CD1c-positive myeloid dendritic cell (primary cell): ENCODE results near the gene SERGEF.

Experiments used
- DNase-seq: peaks from one replicate; pipeline ENCODE4 v3.0.0-alpha.2; 2016; ENCODE audit errors: extremely low spot score

The SERGEF gene

DNA sequence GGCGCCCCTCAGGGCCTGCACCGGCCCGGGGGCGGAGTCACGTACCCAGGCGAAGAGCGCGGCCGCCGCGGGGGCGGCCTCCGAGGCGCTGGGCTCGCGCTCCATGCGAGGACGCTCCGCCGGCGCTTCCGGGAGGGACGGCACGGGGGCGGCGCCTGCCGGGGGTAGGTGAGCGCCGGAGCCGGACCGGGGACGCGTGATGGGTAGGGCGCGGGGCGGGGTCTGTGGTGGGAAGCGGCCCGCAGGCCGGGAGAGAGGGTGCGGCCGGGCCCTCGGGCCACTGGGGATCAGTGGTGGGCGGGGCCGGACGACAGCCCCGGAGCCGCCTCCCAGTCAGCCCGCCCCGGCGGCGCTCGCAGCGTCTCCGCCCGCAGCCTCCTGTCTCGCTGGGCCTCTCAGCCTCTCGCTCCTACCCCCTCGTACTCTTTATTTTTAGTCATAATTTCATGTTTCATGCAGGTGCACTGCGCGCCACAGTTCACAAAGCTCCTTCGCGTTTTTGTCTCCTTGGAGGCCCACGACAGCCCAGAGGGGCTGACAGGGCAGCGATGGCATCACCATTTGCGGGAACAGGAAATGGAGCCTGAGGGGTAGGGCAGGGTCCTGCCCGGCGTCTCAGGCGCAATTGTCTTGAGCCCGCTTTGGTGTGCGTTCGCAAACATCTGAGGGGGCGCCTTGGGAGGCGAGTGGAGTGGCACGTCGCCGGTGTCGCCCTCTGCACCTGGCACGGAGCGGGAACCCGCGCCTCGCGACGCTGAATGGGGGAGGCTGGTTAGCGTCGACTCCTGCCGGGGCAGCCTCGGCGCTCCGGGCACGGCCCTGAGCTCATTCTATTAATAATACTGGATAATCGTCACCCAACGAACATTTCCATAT is at the start of gene SERGEF:
Gene SERGEF, minus strand, starts transcription at position 142 of the 876 bp plus-strand sequence. Its CDS starts 37 bp downstream, at position 105.
- peak; percentile 95 for DNase-seq

- DNase-seq, result no peak
Observed at GRCh38 chr11:18061351-18061750, 48.5 kb upstream of the SERGEF start.

DNA sequence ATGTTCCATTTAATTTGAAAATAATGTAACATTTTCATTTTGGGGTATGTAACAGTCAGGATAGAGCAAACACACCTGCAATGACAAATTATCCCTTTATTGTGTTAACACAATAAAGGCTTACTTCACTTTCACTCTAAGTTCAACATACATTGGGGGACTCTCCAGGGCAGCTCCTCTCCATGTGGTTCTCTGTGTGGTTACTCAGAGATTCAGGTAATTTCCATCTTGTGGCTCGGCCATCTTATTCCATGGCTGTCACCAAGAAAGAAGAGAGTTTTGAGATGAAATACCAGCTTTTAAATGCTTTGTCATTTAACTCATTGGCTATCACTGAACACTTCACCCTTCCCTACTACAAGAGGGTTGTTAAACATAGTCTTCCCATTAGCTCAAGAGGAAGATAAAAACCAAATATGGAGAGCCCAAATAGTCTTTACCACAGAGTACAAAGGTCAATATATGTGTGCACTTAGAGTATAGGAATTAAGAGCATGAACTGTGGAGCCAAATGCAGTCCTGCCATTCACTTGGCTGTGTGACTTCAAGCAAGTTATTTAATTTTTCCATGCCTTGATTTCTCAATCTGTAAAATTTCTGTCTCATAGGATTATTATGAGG is 43.8 kb upstream of the SERGEF start:
- no peak for DNase-seq

DNA sequence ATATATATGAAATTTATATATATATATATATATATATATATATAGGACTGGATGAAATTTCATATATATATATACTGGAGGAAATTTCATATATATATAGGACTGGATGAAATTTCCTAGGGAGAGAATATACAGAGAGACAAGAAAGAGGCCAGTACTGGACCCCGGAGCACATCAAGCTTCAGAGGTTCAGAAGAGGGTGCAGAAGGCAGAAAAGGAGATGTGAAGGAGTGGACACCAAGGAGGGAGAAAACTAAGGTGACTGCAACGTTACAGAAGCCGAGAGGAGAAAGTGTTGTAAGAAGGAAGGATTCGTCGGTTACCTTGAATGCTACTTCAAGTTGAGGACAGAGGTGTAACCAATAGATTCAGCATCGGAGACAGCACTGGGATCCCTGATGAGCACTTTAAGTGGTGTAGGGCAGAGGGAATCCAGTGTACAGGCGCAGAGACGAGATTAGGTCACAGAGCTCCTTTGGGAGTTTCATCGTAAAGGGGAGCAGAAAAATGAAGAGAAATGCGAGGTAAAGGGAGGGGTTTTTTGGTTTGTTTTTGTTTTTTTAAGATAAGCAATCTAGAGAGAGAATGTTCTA is 41.8 kb upstream of the SERGEF start:
- DNase-seq, result no peak

GRCh38 chr11:18050848-18051247 is 38.0 kb upstream of the SERGEF start:
- peak; percentile 14 for DNase-seq

DNA sequence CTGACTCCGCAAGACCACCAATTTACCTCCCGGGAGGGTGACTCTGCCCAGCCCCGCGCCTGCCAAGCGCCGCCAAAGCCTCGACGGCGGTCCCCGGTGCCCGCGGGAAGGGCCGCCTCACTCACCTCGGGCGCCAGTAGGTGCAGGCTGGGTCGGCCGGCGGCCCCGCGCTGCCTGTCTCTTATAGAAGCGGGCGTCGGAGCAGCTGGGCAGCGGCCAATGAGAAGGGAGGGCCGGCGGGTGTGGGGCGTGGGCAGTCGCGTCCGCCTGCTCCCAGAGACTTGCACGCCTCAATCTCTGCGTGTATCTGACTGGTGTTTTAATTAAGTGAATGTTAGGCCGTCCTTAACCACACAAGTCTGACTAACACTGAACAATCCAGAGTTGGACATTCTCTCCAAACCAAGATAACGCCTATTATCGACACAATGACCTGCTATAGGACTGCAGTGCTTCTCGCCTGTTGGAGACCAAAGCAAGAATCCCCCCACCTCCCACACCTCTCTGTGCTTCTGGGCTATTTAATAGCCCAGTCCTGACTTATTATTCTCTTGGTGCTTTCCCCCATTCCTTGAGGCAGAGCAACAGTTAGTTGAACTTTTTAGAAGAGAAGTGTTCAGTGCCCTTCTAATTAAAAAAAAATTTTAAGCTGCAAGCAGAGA is 33.4 kb upstream of the SERGEF start, which contains the start of gene TPH1:
Gene TPH1, minus strand, starts transcription at position 154 of the 662 bp plus-strand sequence. CDS start 5,507 bp downstream, outside the sequence.
- no peak for DNase-seq

GRCh38 chr11:18036456-18036855 is 23.6 kb upstream of the SERGEF start:
- DNase-seq, result no peak

DNA sequence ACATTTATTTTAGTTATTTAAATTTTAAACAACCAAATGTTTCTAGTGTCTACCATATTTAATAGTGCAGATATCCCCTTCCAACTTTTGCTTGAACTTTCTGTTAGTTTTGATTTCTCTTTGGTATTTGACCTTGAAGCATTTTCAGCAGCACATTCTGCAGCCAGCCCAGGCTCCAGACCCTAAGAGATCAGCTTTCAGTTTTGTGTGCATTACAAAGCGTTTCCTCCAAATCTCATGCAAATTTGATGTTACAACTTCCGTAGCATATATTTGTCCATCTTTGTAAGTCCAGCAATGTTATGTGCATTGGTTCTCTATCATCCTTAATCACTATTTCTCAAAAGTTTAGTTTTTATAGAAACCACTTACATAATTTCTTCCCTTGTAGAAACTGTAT is 14.6 kb upstream of the SERGEF start:
- no peak for DNase-seq

GRCh38 chr11:18022419-18022818 is 9.6 kb upstream of the SERGEF start:
- DNase-seq, result no peak

GRCh38 chr11:18019650-18020049 is 6.8 kb upstream of the SERGEF start:
- no peak for DNase-seq

DNA sequence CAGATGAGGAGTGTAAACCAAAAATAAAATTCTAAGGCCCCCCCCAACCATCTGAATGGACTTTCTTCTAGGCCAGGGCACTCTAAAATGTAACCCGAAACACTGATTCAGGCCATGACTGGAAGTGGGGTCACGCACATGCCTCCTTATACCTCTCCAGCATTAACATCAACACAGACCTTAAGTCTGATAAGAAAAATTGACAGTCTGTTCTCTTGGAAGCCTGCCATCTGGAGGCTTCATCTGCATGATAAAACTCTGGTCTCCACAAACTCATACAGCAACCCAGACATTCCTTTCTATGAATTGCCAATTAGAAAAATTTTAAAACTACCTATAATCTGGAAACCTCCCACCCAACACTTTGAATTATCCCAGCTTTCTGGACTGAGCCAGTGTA is 3.9 kb upstream of the SERGEF start:
- DNase-seq, result no peak

- DNase-seq, result peak; percentile 3
Observed at GRCh38 chr11:18014876-18015275, 2.0 kb upstream of the SERGEF start.

- no peak for DNase-seq
Observed at GRCh38 chr11:18013790-18014507, 1.1 kb upstream of the SERGEF start.

DNA sequence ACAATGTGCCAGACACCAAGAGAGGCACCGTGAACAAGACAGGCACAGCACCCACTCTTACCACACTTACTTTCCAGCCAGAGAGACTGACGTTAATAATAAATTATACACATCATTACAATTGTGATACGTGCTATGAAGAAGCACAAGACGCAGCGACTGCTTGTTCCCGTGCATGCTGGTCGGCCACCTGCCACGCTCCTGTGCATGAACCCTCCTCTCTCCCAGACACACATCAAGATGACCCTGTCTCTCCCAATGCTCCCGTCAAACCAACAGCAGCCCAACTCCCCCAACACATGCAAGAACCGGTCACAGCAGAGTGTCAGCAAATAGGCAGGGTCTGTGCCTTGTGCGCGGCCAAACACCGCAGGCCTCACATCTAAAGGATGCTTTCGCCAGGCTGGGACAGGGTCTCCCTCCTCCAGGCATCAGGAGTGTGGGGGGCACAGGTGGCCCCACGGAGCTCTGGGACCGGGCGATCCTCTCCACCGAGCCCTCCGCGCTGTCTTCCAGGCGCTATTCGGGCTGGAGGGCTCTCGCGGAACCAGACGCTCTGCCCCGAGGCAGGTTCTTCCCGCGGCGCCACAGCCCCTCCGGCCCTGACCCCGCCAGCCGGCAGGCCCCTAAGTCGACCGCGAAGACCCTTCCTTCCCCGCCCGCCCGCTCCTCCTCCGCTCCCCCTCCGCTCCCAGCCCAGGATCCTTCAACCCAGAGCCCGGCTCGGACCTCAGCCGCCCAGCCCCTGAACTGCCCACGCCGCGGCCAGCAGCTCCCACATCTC is 533 bp downstream of the SERGEF start:
- peak; percentile 3 for DNase-seq

DNA sequence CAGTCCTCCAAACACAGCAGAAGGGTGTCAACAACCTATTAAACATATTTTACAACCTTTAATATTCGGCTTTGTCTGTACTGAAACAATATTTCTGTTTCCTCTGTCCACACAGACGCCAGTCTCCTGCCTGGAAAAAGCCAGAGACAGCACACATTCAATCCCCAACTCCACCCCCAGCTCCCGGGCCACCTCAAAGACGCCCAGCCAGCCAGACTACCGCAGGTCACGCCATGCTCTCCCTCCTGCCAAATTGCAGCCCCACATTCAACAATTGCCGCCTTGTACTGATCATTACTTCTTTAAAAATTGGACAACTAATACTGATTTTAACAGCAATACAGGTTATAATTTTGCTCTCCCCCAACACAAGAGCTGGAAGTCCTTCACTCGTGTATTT is 1.2 kb downstream of the SERGEF start:
- no peak for DNase-seq

DNA sequence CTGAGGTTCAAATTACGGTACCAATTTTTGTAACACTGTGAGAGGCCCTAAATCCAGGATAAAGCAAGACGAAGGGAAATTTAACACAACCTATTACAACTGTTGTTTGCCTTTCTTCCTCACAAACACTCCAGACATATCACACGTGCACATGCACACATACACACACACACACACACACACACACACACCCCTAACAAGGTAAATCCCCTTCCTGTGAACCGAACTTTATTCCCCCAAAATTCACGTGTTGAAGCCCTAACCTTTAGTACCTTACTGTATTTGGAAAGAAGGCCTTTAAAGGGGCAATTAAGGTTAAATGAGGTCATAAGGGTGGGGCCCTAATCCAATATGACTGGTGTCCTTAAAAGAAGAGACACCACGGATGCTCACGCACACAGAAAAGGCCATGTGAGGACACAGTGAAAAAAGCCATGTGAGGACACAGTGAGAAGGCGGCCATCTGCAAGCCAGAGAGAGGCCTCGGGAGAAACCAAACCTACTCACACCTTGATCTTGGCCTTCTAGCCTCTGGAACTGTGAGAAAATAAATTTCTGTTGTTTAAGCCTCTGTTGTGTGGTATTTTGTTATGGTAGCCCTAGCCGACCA is 1.8 kb downstream of the SERGEF start:
- DNase-seq, result no peak

- no peak for DNase-seq
Observed at GRCh38 chr11:18010121-18010670, 2.7 kb downstream of the SERGEF start.

DNA sequence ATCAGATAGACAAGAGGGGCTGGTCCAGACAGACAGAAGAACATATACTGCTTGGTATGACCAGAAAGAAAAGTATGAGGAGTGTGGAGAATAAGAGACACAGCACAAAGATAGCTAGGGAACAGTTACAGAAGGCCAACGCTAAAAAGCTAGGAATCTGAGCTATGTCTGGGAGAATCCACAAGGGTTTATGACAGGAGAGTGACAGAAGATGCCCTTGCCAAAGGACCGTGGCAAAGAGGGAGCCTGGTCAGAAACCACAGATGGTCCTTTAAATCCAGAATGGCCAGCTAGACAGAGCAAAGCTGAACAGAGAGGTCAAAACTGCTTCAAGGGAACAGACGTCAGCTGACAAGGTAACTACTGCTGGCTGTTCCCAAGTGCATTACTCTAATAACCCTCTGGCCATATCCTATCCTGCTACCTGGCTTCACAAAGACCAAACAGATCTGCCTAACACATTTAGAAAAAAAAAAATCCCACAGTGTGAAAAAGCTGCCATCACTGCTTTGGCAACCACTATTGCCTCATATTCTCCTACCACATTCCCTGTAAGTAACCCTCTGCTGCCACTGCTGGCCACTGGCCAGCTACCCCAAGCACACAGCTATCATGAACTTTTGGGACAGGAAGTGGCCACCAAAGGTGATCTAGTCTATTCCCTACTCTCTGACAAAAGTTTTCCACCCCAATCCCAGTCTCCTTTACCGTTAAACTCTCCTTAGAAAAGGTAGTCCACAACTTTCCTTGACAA is 7.3 kb downstream of the SERGEF start:
- no peak for DNase-seq

GRCh38 chr11:18001191-18001590 is 11.7 kb downstream of the SERGEF start:
- DNase-seq, result no peak
